ENCODE results near the gene NPM1.
"Not testable (repeated sequence)": the region's sequence is repeated elsewhere in the genome, so short reads cannot be mapped to it uniquely, and the experiment has no call there.

Gene NPM1

GRCh38 chr5:171387345-171387969 is at the start of gene NPM1:
TSS of gene NPM1 (plus strand) at chr5:171387849. CDS start at chr5:171387949, 100 bp downstream.
- DNase-seq (ENCODE audit: low read depth): peak; percentile 95

- DNase-seq (ENCODE audit: low read depth): no peak
Measured at GRCh38 chr5:171340042-171340441, 47.6 kb upstream of the NPM1 start.

GRCh38 chr5:171340491-171340890 is 47.2 kb upstream of the NPM1 start:
- no peak for DNase-seq (ENCODE audit: low read depth)

GRCh38 chr5:171342362-171343111 is 45.1 kb upstream of the NPM1 start:
- no peak for DNase-seq (ENCODE audit: low read depth)

- DNase-seq (ENCODE audit: low read depth): no peak
Measured at GRCh38 chr5:171344936-171345608, 42.6 kb upstream of the NPM1 start.

- DNase-seq (ENCODE audit: low read depth): no peak
Measured at GRCh38 chr5:171351536-171352073, 36.0 kb upstream of the NPM1 start.

GRCh38 chr5:171355302-171355724 is 32.3 kb upstream of the NPM1 start:
- DNase-seq (ENCODE audit: low read depth): no peak

- no peak for DNase-seq (ENCODE audit: low read depth)
Measured at GRCh38 chr5:171357843-171358242, 29.8 kb upstream of the NPM1 start.

GRCh38 chr5:171361151-171361550 is 26.5 kb upstream of the NPM1 start:
- DNase-seq (ENCODE audit: low read depth): not testable (repeated sequence)

- not testable (repeated sequence) for DNase-seq (ENCODE audit: low read depth)
Measured at GRCh38 chr5:171363249-171363648, 24.4 kb upstream of the NPM1 start.

- DNase-seq (ENCODE audit: low read depth): no peak
Measured at GRCh38 chr5:171363846-171364245, 23.8 kb upstream of the NPM1 start.

- no peak for DNase-seq (ENCODE audit: low read depth)
Measured at GRCh38 chr5:171365351-171365750, 22.3 kb upstream of the NPM1 start.

GRCh38 chr5:171366645-171367044 is 21.0 kb upstream of the NPM1 start:
- DNase-seq (ENCODE audit: low read depth): no peak

- DNase-seq (ENCODE audit: low read depth): no peak
Measured at GRCh38 chr5:171367424-171368370, 20.0 kb upstream of the NPM1 start.

- DNase-seq (ENCODE audit: low read depth): no peak
Measured at GRCh38 chr5:171369056-171369455, 18.6 kb upstream of the NPM1 start.

- DNase-seq (ENCODE audit: low read depth): no peak
Measured at GRCh38 chr5:171369898-171370297, 17.8 kb upstream of the NPM1 start.

GRCh38 chr5:171370881-171371280 is 16.8 kb upstream of the NPM1 start:
- not testable (repeated sequence) for DNase-seq (ENCODE audit: low read depth)

GRCh38 chr5:171371326-171371725 is 16.3 kb upstream of the NPM1 start:
- DNase-seq (ENCODE audit: low read depth): no peak

- no peak for DNase-seq (ENCODE audit: low read depth)
Measured at GRCh38 chr5:171379961-171380360, 7.7 kb upstream of the NPM1 start.

- not testable (repeated sequence) for DNase-seq (ENCODE audit: low read depth)
Measured at GRCh38 chr5:171384416-171384815, 3.2 kb upstream of the NPM1 start.

- DNase-seq (ENCODE audit: low read depth): not testable (repeated sequence)
Measured at GRCh38 chr5:171384999-171385398, 2.6 kb upstream of the NPM1 start.

All from activated gamma-delta T cell treated with anti-CD3 and anti-CD28 coated beads, Interleukin-2, amount 50 U/mL, for 16 hours (primary cell).